PC-3 (cell line): ENCODE measurements around the gene PRR4. TPM values are rescaled to one million over a fixed set of nuclear protein-coding genes. Genes with fewer than 3 reads are reported as not detected.

Source experiments
- ATAC-seq: fragments of 200-7000 bp; cut with Tn5 transposase; 2 replicates; pipeline ENCODE4 v1.9.1; 2020; ENCODE audit warnings: mild to moderate bottlenecking, moderate library complexity
- BruUV-seq: library from RNA; stranded (reverse); fragments of 400-500 nt; replicated peaks from 2 replicates; lab custom pipeline; 2021; lab: Mats Ljungman, UMichigan
- CTCF ChIA-PET: fragments of 300-600 bp; sonication (Branson Sonifier 250); formaldehyde crosslinking; loops from one replicate; lab custom pipeline; 2022; ENCODE audit warnings: antibody characterized with exemption; lab: Charles Lee
- POLR2A ChIA-PET: fragments of 300-600 bp; sonication (Branson Sonifier 250); formaldehyde crosslinking; loops from one replicate; lab custom pipeline; 2022; ENCODE audit warnings: antibody characterized with exemption; ENCODE audit not compliant: unreplicated experiment; lab: Charles Lee
- DNase-seq: peaks from one replicate; pipeline ENCODE4 v3.0.0-alpha.2; 2015
- H2AFZ ChIP-seq: fragments of 300-600 bp; sonication (generic); 2 replicates; pipeline ENCODE4 v1.6.0; 2016; ENCODE audit warnings: antibody characterized with exemption, low read length
- H3F3A ChIP-seq: fragments of 300-600 bp; sonication (generic); one replicate; pipeline ENCODE4 v1.6.0; 2017; ENCODE audit warnings: antibody characterized with exemption, low read length, control low read depth, mild to moderate bottlenecking; ENCODE audit not compliant: unreplicated experiment
- H3K27ac ChIP-seq: fragments of 300-600 bp; sonication (generic); 2 replicates; pipeline ENCODE4 v1.5.1; 2016; ENCODE audit warnings: mild to moderate bottlenecking, low read length
- H3K27me3 ChIP-seq: fragments of 300-600 bp; sonication (generic); 2 replicates; pipeline ENCODE4 v1.6.1; 2016; ENCODE audit warnings: low read length, mixed read lengths
- H3K36me3 ChIP-seq: fragments of 300-600 bp; sonication (generic); 2 replicates; pipeline ENCODE4 v1.6.1; 2016; ENCODE audit warnings: low read depth, mixed run types, low read length, mixed read lengths
- H3K4me1 ChIP-seq: fragments of 300-600 bp; sonication (generic); 2 replicates; pipeline ENCODE4 v1.5.1; 2016; ENCODE audit warnings: low read length; ENCODE audit not compliant: insufficient read depth
- H3K4me2 ChIP-seq: fragments of 300-600 bp; sonication (generic); 2 replicates; pipeline ENCODE4 v1.6.0; 2016; ENCODE audit warnings: low read length
- H3K4me3 ChIP-seq: fragments of 300-600 bp; sonication (generic); 2 replicates; pipeline ENCODE4 v1.5.1; 2016; ENCODE audit warnings: mild to moderate bottlenecking, low read length, mixed read lengths
- H3K79me2 ChIP-seq: fragments of 300-600 bp; sonication (generic); 2 replicates; pipeline ENCODE4 v1.6.1; 2017; ENCODE audit warnings: low read length, mixed read lengths
- H3K9ac ChIP-seq: fragments of 300-600 bp; sonication (generic); 2 replicates; pipeline ENCODE4 v1.6.0; 2016; ENCODE audit warnings: mild to moderate bottlenecking, low read length
- H3K9me2 ChIP-seq: fragments of 300-600 bp; sonication (generic); replicated peaks from 2 replicates; pipeline ENCODE4 v1.6.1; 2016; ENCODE audit warnings: mixed run types, low read length, mixed read lengths
- H3K9me3 ChIP-seq: fragments of 300-600 bp; sonication (generic); 2 replicates; pipeline ENCODE4 v1.6.1; 2016; ENCODE audit warnings: low read length, mixed read lengths
- H4K20me1 ChIP-seq: fragments of 300-600 bp; sonication (generic); 2 replicates; pipeline ENCODE4 v1.6.1; 2016; ENCODE audit warnings: low read length, mixed read lengths
- EZH2 ChIP-seq: fragments of 300-600 bp; sonication (generic); IDR thresholded peaks from one replicate; pipeline ENCODE4 v1.6.1; 2017; ENCODE audit warnings: antibody characterized with exemption, mild to moderate bottlenecking, low read length; ENCODE audit not compliant: unreplicated experiment
- EZH2phosphoT487 ChIP-seq: fragments of 300-600 bp; sonication (generic); IDR thresholded peaks from 2 replicates; pipeline ENCODE4 v1.6.1; 2018; ENCODE audit warnings: mild to moderate bottlenecking, antibody characterized with exemption, low read length, borderline replicate concordance
- intact Hi-C: fragments of 100-400 bp; cut with micrococcal nuclease; formaldehyde crosslinking; loops from 2 replicates; pipeline ENCODE4 v1.9.0; 2023
- total RNA-seq: library from RNA; depleted of rRNA; stranded (reverse); fragments of >200 nt; gene quantifications from 2 replicates; pipeline ENCODE4 v1.2.3, GENCODE V29; 2014; rRNA removed
- TF ChIP-seq, protein P1 (sequence below): fragments of 300-600 bp; sonication (generic); conservative IDR thresholded peaks from 2 replicates; pipeline ENCODE4 v1.5.1; 2017; ENCODE audit warnings: antibody characterized with exemption, low read depth, mild to moderate bottlenecking, low read length

PRR4 gene
- total RNA-seq, 1 experiment from 2014 or later = 3.5 TPM

DNA sequence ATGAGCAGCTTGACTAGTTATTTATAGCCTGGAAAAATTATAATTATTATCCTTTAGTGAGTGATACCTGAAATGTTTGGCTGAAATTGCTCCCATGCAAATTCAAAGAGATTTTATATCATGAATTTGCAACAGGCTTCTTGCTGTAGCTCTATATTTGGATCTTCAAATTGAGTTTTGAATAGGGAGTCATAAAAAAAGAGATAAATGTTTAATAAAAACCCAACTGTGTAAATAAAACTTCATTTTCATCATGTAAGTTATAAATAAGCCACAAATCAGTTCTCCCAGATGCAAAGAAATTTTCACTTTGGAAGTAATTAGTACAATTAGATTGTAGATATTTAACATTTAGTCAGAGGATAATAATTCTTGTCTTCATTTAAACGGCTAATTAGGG lies 42.1 kb downstream of the PRR4 start, which contains the start of gene TAS2R8:
Gene TAS2R8, minus strand, starts transcription at position 101 of the 400 bp plus-strand sequence. CDS start 306 bp downstream, outside the sequence.
- ChIA-PET POLR2A (no interaction called here), CTCF (no interaction called here)
- H3K36me3 ChIP-seq = no peaks in the 10 kb centered on the region
- no peaks in the 10 kb centered on the region for H4K20me1 ChIP-seq
- no peaks in the 10 kb centered on the region for H3K9me2 ChIP-seq
- H3K4me3 ChIP-seq = no peak within 1 kb of the TSS
- ATAC-seq (no peak), DNase-seq (no peak)
- H2AFZ ChIP-seq = no peak within 1 kb of the TSS
- H3K27me3 ChIP-seq = no peaks in the 10 kb centered on the region
- H3K27ac ChIP-seq = no peak within 1 kb of the TSS
- no peaks in the 10 kb centered on the region for H3F3A ChIP-seq
- no peak for TF ChIP-seq EZH2phosphoT487
- TF ChIP-seq, protein P1, sequence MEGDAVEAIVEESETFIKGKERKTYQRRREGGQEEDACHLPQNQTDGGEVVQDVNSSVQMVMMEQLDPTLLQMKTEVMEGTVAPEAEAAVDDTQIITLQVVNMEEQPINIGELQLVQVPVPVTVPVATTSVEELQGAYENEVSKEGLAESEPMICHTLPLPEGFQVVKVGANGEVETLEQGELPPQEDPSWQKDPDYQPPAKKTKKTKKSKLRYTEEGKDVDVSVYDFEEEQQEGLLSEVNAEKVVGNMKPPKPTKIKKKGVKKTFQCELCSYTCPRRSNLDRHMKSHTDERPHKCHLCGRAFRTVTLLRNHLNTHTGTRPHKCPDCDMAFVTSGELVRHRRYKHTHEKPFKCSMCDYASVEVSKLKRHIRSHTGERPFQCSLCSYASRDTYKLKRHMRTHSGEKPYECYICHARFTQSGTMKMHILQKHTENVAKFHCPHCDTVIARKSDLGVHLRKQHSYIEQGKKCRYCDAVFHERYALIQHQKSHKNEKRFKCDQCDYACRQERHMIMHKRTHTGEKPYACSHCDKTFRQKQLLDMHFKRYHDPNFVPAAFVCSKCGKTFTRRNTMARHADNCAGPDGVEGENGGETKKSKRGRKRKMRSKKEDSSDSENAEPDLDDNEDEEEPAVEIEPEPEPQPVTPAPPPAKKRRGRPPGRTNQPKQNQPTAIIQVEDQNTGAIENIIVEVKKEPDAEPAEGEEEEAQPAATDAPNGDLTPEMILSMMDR = no peak
- TF ChIP-seq EZH2 = no peak
- H3K9me3 ChIP-seq = no peaks in the 10 kb centered on the region
- intact Hi-C loops = no loop called here
- no TSS peak for BruUV-seq
- H3K79me2 ChIP-seq = no peaks in the 10 kb centered on the region
- H3K4me2 ChIP-seq = no peak within 1 kb of the TSS
- H3K4me1 ChIP-seq = no peaks in the 10 kb centered on the region
- no peak within 1 kb of the TSS for H3K9ac ChIP-seq

DNA sequence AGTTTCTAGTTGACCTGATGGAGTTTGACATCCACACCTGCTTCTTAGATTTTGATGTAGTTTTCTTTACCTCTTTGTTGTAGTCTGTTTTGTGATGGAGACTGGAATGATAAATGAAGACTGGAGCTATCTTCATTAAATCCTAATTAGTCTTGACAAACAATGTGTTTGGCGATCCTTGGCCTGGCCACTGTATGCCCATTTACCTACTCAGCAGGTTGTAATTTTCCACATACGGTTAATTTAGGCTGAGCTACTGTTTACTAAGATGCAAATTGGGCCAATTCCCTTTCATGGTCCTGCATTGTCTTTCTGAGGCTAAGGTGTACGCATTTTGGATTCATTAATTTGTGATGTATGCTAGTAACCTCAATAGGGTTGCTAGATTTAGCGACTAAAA lies 46.7 kb downstream of the PRR4 start, which contains the start of gene TAS2R7:
Gene TAS2R7, minus strand, starts transcription at position 41 of the 400 bp plus-strand sequence. CDS start 57 bp downstream, outside the sequence.
- DNase-seq (no peak), ATAC-seq (no peak)
- Histone ChIP-seq H3K9ac (no peak within 1 kb of the TSS), H2AFZ (no peak within 1 kb of the TSS), H3K27ac (no peak within 1 kb of the TSS), H3F3A (no peaks in the 10 kb centered on the region), H3K9me2 (no peaks in the 10 kb centered on the region), H3K36me3 (no peaks in the 10 kb centered on the region), H4K20me1 (no peaks in the 10 kb centered on the region), H3K79me2 (no peaks in the 10 kb centered on the region), H3K4me2 (no peak within 1 kb of the TSS), H3K9me3 (no peaks in the 10 kb centered on the region), H3K4me3 (no peak within 1 kb of the TSS), H3K4me1 (no peaks in the 10 kb centered on the region), H3K27me3 (peaks cover 17% of the 10 kb centered on the region)
- BruUV-seq = no TSS peak
- intact Hi-C loops = no loop called here
- TF ChIP-seq EZH2phosphoT487 = no peak
- TF ChIP-seq, protein P1 = no peak
- TF ChIP-seq EZH2 = no peak
- POLR2A ChIA-PET = no interaction called here
- CTCF ChIA-PET = no interaction called here

DNA sequence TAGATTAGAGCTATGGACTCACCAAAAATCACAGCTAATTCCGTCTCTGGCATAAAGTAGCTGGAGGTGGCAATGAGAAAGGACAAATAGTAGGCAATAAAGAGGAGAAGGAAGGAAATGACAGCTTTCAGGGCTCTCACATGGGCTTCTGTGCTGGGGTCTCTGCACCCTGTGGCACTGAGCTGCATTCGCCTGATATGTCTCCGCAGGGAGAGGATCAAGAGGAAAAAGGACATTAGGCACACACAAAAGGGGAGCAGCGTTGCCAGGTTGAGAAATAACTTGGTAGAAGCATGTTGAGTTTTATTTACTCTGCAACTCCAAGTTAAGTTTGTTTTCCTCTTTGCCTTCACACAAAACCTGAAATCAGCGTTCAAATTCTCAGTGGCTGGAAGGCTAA lies 47.5 kb downstream of the PRR4 start:
- CTCF ChIA-PET = no interaction called here
- POLR2A ChIA-PET = no interaction called here
- DNase-seq = no peak
- ATAC-seq = no peak
- Histone ChIP-seq H3K79me2 (no peaks in the 10 kb centered on the region), H3K27me3 (peaks cover 17% of the 10 kb centered on the region), H3K4me3 (no peak overlapping the region), H2AFZ (no peak overlapping the region), H3K27ac (no peak overlapping the region), H3K4me1 (no peaks in the 10 kb centered on the region), H3K36me3 (no peaks in the 10 kb centered on the region), H4K20me1 (no peaks in the 10 kb centered on the region), H3K9me2 (no peaks in the 10 kb centered on the region), H3F3A (no peaks in the 10 kb centered on the region), H3K9ac (no peak overlapping the region), H3K9me3 (no peaks in the 10 kb centered on the region), H3K4me2 (no peak overlapping the region)
- TF ChIP-seq, protein P1 = no peak
- TF ChIP-seq EZH2 (no peak), EZH2phosphoT487 (no peak)
- intact Hi-C loops = no loop called here
- BruUV-seq = no TSS peak

Other genes starting within 250 kb of the PRR4 start
- gene MAGOHB, start 235.9 kb downstream of the PRR4 start, total RNA-seq = 25.6 and 36.8 TPM in 2 replicates
- gene STYK1, start 175.4 kb downstream of the PRR4 start, total RNA-seq = 4.3 and 8.6 TPM in 2 replicates
- gene YBX3, start 126.2 kb downstream of the PRR4 start, total RNA-seq = 85.9 and 104 TPM in 2 replicates
- gene TAS2R7, start 46.8 kb downstream of the PRR4 start, total RNA-seq = not detected in 2 replicates
- gene TAS2R8, start 42.2 kb downstream of the PRR4 start, total RNA-seq = not detected in 2 replicates
- gene TAS2R9, start 39.3 kb downstream of the PRR4 start, total RNA-seq = not detected in 2 replicates
- gene TAS2R10, start 23.1 kb downstream of the PRR4 start, total RNA-seq = 0.44 and 0.58 TPM in 2 replicates
- 5.7 and 9.5 TPM in 2 replicates for gene PRH1, start 34.8 kb upstream of the PRR4 start, total RNA-seq
- 0.11 and 0.86 TPM in 2 replicates for gene TAS2R13, start 60.1 kb upstream of the PRR4 start, total RNA-seq
- not detected in 2 replicates for gene PRH2, start 79.8 kb upstream of the PRR4 start, total RNA-seq
- 1.6 and 1.8 TPM in 2 replicates for gene TAS2R14, start 89.8 kb upstream of the PRR4 start, total RNA-seq
- 0.29 and 1.5 TPM in 2 replicates for gene TAS2R50, start 137.4 kb upstream of the PRR4 start, total RNA-seq
- gene TAS2R20, start 148.8 kb upstream of the PRR4 start, total RNA-seq = 0.11 and 0.46 TPM in 2 replicates
- not detected in 2 replicates for gene TAS2R19, start 173.1 kb upstream of the PRR4 start, total RNA-seq
- 0.55 and 0.75 TPM in 2 replicates for gene TAS2R31, start 181.9 kb upstream of the PRR4 start, total RNA-seq
- 0.36 and 1.5 TPM in 2 replicates for gene TAS2R46, start 212.8 kb upstream of the PRR4 start, total RNA-seq
- gene TAS2R43, start 242.8 kb upstream of the PRR4 start, total RNA-seq = not detected in 2 replicates